Measurements from ENCODE around the gene SAMM50.

DNA sequence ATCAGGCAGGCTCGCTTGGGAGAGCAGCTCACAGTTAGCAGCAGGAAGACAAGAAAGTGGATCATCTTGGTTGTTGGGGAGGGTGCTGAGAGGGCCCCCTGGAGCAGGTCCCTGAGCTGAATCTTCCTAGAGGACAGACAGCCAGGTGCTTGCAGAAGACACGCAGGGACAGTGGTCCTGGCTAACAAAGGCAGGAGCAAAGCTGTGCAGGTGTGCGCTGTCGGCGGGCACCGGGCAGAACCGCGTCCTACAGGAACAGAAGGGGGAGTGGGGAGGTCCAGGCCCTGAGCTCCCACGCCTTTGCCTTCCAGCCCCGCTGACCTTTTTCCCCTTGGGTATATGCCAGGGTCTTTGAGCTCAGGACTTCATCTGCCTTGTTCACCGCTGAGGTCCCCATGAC lies 38.8 kb downstream of the SAMM50 start:
- TF ChIP-seq, protein P1, sequence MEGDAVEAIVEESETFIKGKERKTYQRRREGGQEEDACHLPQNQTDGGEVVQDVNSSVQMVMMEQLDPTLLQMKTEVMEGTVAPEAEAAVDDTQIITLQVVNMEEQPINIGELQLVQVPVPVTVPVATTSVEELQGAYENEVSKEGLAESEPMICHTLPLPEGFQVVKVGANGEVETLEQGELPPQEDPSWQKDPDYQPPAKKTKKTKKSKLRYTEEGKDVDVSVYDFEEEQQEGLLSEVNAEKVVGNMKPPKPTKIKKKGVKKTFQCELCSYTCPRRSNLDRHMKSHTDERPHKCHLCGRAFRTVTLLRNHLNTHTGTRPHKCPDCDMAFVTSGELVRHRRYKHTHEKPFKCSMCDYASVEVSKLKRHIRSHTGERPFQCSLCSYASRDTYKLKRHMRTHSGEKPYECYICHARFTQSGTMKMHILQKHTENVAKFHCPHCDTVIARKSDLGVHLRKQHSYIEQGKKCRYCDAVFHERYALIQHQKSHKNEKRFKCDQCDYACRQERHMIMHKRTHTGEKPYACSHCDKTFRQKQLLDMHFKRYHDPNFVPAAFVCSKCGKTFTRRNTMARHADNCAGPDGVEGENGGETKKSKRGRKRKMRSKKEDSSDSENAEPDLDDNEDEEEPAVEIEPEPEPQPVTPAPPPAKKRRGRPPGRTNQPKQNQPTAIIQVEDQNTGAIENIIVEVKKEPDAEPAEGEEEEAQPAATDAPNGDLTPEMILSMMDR (IDR thresholded peaks at IDR 0.05): no peak
- no peak for TF ChIP-seq POLR2A (IDR thresholded peaks at IDR 0.05)
- no peak for TF ChIP-seq POLR2AphosphoS5 (IDR thresholded peaks at IDR 0.05; ENCODE audit: insufficient read depth in 1 of 2, low read depth in 1 of 2)
